Kidney epithelial cell (primary cell): ENCODE measurements around the gene YKT6. TPM values are rescaled to one million over a fixed set of nuclear protein-coding genes. Genes with fewer than 3 reads are reported as not detected.

Source experiments
- DNase-seq: peaks from one replicate; pipeline ENCODE4 v3.0.0-alpha.2; 2010; ENCODE audit warnings: low read depth
- H3K27me3 ChIP-seq: 2 replicates; pipeline ENCODE4 v1.6.0; 2011; ENCODE audit warnings: low read length; ENCODE audit not compliant: control insufficient read depth, insufficient read depth
- H3K36me3 ChIP-seq: 2 replicates; pipeline ENCODE4 v1.5.1; 2011; ENCODE audit warnings: low read length; ENCODE audit not compliant: control insufficient read depth, insufficient read depth
- H3K4me3 ChIP-seq: 2 replicates; pipeline ENCODE4 v1.5.1; 2011; ENCODE audit warnings: low read depth, mild to moderate bottlenecking, control low read depth, low read length
- CTCF ChIP-seq: IDR thresholded peaks from 2 replicates; pipeline ENCODE4 v1.5.1; 2011; ENCODE audit warnings: mild to moderate bottlenecking, moderate library complexity, low read length, control low read depth, inconsistent platforms; ENCODE audit not compliant: insufficient read depth, poor library complexity, severe bottlenecking
- total RNA-seq: library from RNA; depleted of rRNA; stranded (reverse); fragments of >200 nt; gene quantifications from 2 replicates; pipeline ENCODE4 v1.2.3, GENCODE V29; 2015

YKT6 gene
- total RNA-seq, 1 donor from 2014 or later: 124 TPM

GRCh38 chr7:44155191-44156185, 45.3 kb upstream of the YKT6 start:
- no peak overlapping the region for H3K4me3 ChIP-seq

GRCh38 chr7:44156453-44157010, 44.2 kb upstream of the YKT6 start:
- H3K4me3 ChIP-seq: no peak overlapping the region
- no peaks in the 10 kb centered on the region for H3K36me3 ChIP-seq
- no peaks in the 10 kb centered on the region for H3K27me3 ChIP-seq
- DNase-seq: no peak
- TF ChIP-seq CTCF: no peak

More at GRCh38 chr7:44155191-44156185, 45.3 kb upstream of the YKT6 start:
- TF ChIP-seq CTCF: no peak
- no peak for DNase-seq
- Histone ChIP-seq H3K27me3 (no peaks in the 10 kb centered on the region), H3K36me3 (no peaks in the 10 kb centered on the region)

GRCh38 chr7:44157116-44158080, 43.4 kb upstream of the YKT6 start:
- Histone ChIP-seq H3K36me3 (no peaks in the 10 kb centered on the region), H3K27me3 (no peaks in the 10 kb centered on the region), H3K4me3 (no peak overlapping the region)
- no peak for TF ChIP-seq CTCF
- DNase-seq: no peak

GRCh38 chr7:44158096-44158872, 42.5 kb upstream of the YKT6 start:
- Histone ChIP-seq H3K27me3 (no peaks in the 10 kb centered on the region), H3K36me3 (no peaks in the 10 kb centered on the region), H3K4me3 (no peak overlapping the region)
- TF ChIP-seq CTCF: no peak
- no peak for DNase-seq
